IPS-20b (cell line): ENCODE data around the gene PNP.
A peak's percentile ranks its signal among the peaks of the same experiment; 100 is the strongest.

Experiments
- H3K27ac ChIP-seq: one replicate; pipeline ENCODE4 v1.5.1; 2013; ENCODE audit warnings: low read length
- H3K27me3 ChIP-seq: 2 replicates; pipeline ENCODE4 v1.6.1; 2013; ENCODE audit warnings: mild to moderate bottlenecking, low read length, inconsistent platforms; ENCODE audit not compliant: insufficient read depth
- H3K36me3 ChIP-seq: 2 replicates; pipeline ENCODE4 v1.6.1; 2013; ENCODE audit warnings: low read depth, mild to moderate bottlenecking, inconsistent platforms, low read length, moderate library complexity; ENCODE audit not compliant: insufficient read depth
- H3K4me1 ChIP-seq: 2 replicates; pipeline ENCODE4 v1.6.1; 2013; ENCODE audit warnings: mild to moderate bottlenecking, control low read depth, inconsistent platforms, low read length, moderate library complexity; ENCODE audit not compliant: insufficient read depth
- H3K4me3 ChIP-seq: 2 replicates; pipeline ENCODE4 v1.5.1; 2013; ENCODE audit warnings: mild to moderate bottlenecking, low read length, inconsistent platforms
- H3K9ac ChIP-seq: 2 replicates; pipeline ENCODE4 v1.6.1; 2013; ENCODE audit warnings: low read depth, mild to moderate bottlenecking, inconsistent platforms, low read length, moderate library complexity
- H3K9me3 ChIP-seq: 2 replicates; pipeline ENCODE4 v1.6.1; 2013; ENCODE audit warnings: mild to moderate bottlenecking, low read depth, low read length, inconsistent platforms; ENCODE audit not compliant: insufficient read depth

PNP gene

DNA sequence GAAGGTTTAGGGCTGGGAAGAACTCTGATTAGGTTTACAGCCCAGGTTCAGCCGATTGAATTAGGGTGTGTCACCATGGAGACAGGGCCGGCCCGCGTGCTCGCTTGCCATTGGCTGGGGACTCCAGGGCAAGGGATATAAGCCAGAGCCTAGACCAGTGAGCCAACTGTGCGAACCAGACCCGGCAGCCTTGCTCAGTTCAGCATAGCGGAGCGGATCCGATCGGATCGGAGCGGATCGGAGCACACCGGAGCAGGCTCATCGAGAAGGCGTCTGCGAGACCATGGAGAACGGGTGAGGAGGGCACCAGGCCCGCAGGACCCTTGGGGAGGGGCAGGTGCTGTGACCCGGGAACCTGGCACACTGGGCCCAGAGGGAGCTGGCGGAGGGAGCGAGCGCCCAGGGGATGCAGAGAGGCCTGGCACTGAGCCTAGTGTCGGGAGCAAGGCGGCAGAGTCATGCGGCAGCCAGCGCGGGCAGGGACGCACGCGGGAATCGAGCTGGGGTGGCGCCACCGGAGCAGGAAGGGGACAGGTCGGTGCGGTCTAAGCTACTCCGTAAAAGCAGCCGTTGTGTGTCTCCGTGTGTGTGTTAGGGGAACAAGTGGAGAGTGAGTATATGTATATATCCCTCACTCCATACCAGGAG lies at the start of gene PNP:
TSS of gene PNP (plus strand) at position 165 of the 648 bp plus-strand sequence. CDS start at position 284, 119 bp downstream.
- H3K36me3 ChIP-seq: peaks cover 28% of the 10 kb centered on the region
- H3K4me3 ChIP-seq: peak within 1 kb of the TSS; percentile 93
- H3K4me1 ChIP-seq: peaks cover 3% of the 10 kb centered on the region
- peak within 1 kb of the TSS; percentile 87 for H3K9ac ChIP-seq
- no peaks in the 10 kb centered on the region for H3K9me3 ChIP-seq
- no peaks in the 10 kb centered on the region for H3K27me3 ChIP-seq
- H3K27ac ChIP-seq: no peak within 1 kb of the TSS

DNA sequence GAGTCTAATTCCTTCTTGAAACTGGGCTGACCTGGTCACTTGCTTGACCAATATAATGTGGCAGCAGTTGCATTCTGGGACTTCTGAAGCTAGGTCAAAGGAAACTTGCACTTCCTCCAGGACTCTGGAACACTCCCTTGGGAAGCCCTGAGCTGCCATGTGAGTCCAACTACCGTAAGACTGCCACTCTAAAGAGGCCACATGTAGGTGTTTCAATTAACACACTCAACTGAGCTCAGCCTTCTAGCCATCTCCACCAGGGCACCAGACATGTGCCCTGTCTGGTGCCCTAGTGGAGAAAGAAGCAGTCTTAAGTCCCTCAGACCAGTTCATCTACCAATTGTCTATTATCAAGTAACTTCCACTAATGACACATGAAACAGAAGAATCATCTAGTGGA lies 49.8 kb upstream of the PNP start:
- no peak overlapping the region for H3K4me3 ChIP-seq

GRCh38 chr14:20421267-20421666 lies 47.9 kb upstream of the PNP start:
- Histone ChIP-seq H3K9me3 (no peaks in the 10 kb centered on the region), H3K4me1 (peaks cover under 1% of the 10 kb centered on the region; the same call in 1 of the 2 replicates), H3K27me3 (no peaks in the 10 kb centered on the region), H3K4me3 (peak overlapping the region; percentile 0; the same call in 1 of the 2 replicates), H3K27ac (no peak overlapping the region), H3K36me3 (no peaks in the 10 kb centered on the region), H3K9ac (peak overlapping the region; percentile 16; the same call in 1 of the 2 replicates)

More for the DNA sequence above, 49.8 kb upstream of the PNP start:
- Histone ChIP-seq H3K9me3 (no peaks in the 10 kb centered on the region), H3K27ac (no peak overlapping the region), H3K4me1 (peaks cover 3% of the 10 kb centered on the region; the same call in 1 of the 2 replicates), H3K9ac (no peak overlapping the region), H3K36me3 (no peaks in the 10 kb centered on the region), H3K27me3 (peaks cover under 1% of the 10 kb centered on the region; the same call in 1 of the 2 replicates)

DNA sequence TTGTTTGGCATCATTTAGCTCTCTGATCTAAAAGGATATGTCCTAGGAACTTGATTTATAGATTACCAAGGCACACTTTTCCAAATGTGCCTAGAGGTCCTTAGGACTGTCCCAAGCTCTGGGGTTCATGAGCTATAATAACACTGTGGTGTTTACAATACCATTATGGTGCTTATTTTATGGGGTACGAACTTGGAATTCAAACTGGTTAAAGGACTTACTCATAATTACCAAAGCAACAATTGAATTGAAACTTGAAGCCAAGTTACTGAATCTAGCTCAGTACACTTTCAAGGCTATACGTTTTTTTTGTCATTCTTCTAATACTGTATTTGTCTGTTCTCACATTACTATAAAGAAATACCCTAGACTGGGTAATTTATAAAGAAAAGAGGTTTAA lies 46.3 kb upstream of the PNP start:
- no peaks in the 10 kb centered on the region for H3K27me3 ChIP-seq
- H3K36me3 ChIP-seq: no peaks in the 10 kb centered on the region
- no peak overlapping the region for H3K4me3 ChIP-seq
- no peaks in the 10 kb centered on the region for H3K9me3 ChIP-seq
- H3K9ac ChIP-seq: no peak overlapping the region
- peaks cover 3% of the 10 kb centered on the region for H3K4me1 ChIP-seq
- no peak overlapping the region for H3K27ac ChIP-seq

GRCh38 chr14:20424851-20425250 lies 44.4 kb upstream of the PNP start:
- no peaks in the 10 kb centered on the region for H3K27me3 ChIP-seq
- no peaks in the 10 kb centered on the region for H3K36me3 ChIP-seq
- H3K9me3 ChIP-seq: no peaks in the 10 kb centered on the region
- H3K27ac ChIP-seq: no peak overlapping the region
- H3K9ac ChIP-seq: no peak overlapping the region
- H3K4me3 ChIP-seq: no peak overlapping the region
- peaks cover 3% of the 10 kb centered on the region for H3K4me1 ChIP-seq

DNA sequence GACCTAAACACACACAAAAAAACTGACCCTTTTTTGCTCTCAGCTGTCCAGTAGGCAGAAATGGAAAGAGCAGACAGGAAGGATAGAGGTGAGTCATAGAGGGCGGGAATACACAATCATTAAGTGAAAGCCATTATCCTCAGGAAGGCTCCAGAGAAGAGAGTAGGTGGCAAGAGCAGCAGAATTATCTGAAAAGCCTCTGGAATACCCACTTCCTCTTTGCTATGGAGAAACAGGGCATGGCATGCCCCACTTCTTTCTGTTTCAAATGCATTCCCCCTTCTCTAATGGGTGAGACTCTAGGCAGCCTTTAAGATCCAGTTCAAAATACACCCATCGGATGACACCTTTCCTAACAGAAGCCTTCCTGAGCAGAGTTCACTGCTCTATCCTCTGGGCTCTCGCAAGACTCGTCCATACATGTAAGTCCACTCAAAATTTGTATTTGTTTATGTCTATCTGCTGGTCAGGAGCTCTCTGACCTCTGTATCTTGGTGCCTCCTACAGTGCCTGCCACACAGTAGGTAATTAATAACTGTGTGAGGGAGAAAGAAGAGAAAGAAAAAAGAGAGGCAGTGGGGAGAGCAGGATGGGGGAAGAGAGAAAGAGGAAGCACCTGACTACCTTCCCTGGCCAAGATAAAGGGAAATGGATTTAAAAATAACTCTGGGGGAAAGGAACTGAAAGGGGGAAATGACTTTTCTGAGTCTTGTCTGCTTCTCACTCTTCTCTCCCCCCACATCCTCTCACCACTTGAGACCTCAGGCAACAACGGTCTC lies 41.8 kb upstream of the PNP start:
- Histone ChIP-seq H3K9ac (no peak overlapping the region), H3K36me3 (no peaks in the 10 kb centered on the region), H3K27ac (no peak overlapping the region), H3K27me3 (no peaks in the 10 kb centered on the region), H3K4me1 (peaks cover 3% of the 10 kb centered on the region), H3K4me3 (no peak overlapping the region), H3K9me3 (no peaks in the 10 kb centered on the region)

- Histone ChIP-seq H3K9ac (no peak overlapping the region), H3K4me3 (no peak overlapping the region), H3K36me3 (no peaks in the 10 kb centered on the region), H3K27me3 (no peaks in the 10 kb centered on the region), H3K4me1 (peaks cover 3% of the 10 kb centered on the region), H3K9me3 (no peaks in the 10 kb centered on the region), H3K27ac (no peak overlapping the region)
Observed at GRCh38 chr14:20428010-20428365, 41.2 kb upstream of the PNP start.

DNA sequence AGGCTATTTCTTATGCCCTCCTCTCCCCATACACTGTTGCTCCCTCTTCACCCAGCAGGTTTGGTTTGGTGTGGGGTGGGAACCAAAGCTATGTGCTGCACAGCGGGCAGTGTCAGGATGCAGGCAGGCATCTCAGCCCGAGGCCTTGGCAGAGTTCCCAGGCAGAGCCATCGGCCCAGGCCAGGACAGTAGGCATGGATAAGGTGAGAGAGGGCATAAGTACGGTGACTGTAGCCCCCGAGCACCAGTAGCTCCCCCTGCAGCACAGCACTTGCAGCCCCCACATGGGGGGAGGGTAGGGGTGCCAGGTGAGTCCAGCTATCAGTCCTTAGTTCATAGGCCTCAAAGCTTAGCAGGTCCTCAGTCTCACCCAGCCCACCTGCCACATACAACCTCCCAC lies 40.4 kb upstream of the PNP start:
- Histone ChIP-seq H3K36me3 (no peaks in the 10 kb centered on the region), H3K27ac (no peak overlapping the region), H3K4me1 (peaks cover 3% of the 10 kb centered on the region), H3K27me3 (no peaks in the 10 kb centered on the region), H3K9me3 (no peaks in the 10 kb centered on the region), H3K9ac (no peak overlapping the region), H3K4me3 (no peak overlapping the region)

GRCh38 chr14:20429801-20430669 lies 39.2 kb upstream of the PNP start:
- Histone ChIP-seq H3K27me3 (no peaks in the 10 kb centered on the region), H3K36me3 (no peaks in the 10 kb centered on the region), H3K9ac (no peak overlapping the region), H3K9me3 (no peaks in the 10 kb centered on the region), H3K4me3 (no peak overlapping the region), H3K4me1 (peaks cover 3% of the 10 kb centered on the region), H3K27ac (no peak overlapping the region)

DNA sequence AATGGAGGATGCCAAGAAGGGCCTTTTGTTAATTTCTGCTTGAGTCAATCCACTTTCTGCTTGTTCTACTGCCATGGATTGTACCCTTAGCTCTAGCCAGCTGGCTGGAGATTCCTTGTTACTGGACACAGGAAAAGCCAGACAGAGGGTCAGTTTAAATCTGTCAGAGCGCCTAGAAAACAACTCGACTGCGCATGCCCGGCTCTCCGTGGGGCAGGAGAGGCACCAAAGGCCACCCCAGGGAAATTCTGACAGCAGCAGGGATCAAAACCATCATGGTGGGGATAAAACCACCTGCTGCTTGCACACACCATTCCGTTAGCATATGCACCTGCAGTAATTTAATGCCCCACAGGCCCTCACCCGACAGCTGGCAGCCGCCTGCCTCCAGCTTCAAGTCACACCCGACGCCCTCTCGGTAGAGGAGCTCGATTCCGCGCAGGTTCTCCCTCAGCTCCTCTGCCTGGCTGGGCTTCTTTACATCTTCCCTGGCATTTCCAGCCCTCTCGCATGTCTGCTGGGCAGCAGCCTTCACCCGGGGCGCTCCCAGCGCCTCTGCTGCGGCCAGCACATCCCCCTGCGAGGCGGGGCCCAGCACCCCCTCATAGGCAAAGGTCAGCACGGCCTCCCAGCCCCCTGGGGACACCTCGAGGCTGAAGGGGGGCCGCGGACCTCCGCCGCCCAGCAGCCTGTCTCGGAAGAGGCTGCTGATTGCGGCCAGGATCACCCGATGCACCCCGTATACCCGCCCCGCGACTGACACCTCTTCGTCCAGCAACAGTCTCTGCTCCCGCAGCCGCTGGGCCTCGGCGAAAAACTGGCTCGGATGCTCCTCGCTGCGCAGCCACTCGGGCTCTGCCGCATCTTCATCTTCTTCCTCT lies 34.3 kb upstream of the PNP start:
- no peaks in the 10 kb centered on the region for H3K27me3 ChIP-seq
- H3K4me3 ChIP-seq: no peak overlapping the region
- no peaks in the 10 kb centered on the region for H3K4me1 ChIP-seq
- no peaks in the 10 kb centered on the region for H3K9me3 ChIP-seq
- H3K9ac ChIP-seq: no peak overlapping the region
- H3K27ac ChIP-seq: no peak overlapping the region
- no peaks in the 10 kb centered on the region for H3K36me3 ChIP-seq
